Smooth muscle cell (in vitro differentiated cells): ENCODE data around the gene PAPPA. TPM values are rescaled to one million over a fixed set of nuclear protein-coding genes. Genes with fewer than 3 reads are reported as not detected.

ENCODE experiments used
- DNase-seq: peaks from one replicate; lab custom pipeline; 2025; ENCODE audit not compliant: unreplicated experiment; lab: John Stamatoyannopoulos, UW
- H2AFZ ChIP-seq: fragments of 200-600 bp; sonication (generic); 2 replicates; pipeline ENCODE4 v1.6.0; 2016; ENCODE audit warnings: antibody characterized with exemption, low read depth, mild to moderate bottlenecking
- H3F3A ChIP-seq: fragments of 200-600 bp; sonication (generic); 2 replicates; pipeline ENCODE4 v1.6.0; 2017; ENCODE audit warnings: antibody characterized with exemption, low read depth
- H3K27ac ChIP-seq: fragments of 200-600 bp; sonication (generic); 2 replicates; pipeline ENCODE4 v1.5.1; 2016; ENCODE audit warnings: low read depth, mild to moderate bottlenecking
- H3K27me3 ChIP-seq: fragments of 200-600 bp; sonication (generic); 2 replicates; pipeline ENCODE4 v1.6.1; 2016; ENCODE audit warnings: low read depth, mild to moderate bottlenecking
- H3K36me3 ChIP-seq: fragments of 200-600 bp; sonication (generic); 2 replicates; pipeline ENCODE4 v1.5.1; 2016; ENCODE audit warnings: low read depth
- H3K4me1 ChIP-seq: fragments of 200-600 bp; sonication (generic); 2 replicates; pipeline ENCODE4 v1.5.1; 2016; ENCODE audit warnings: low read depth
- H3K4me2 ChIP-seq: fragments of 200-600 bp; sonication (generic); 2 replicates; pipeline ENCODE4 v1.6.0; 2016; ENCODE audit warnings: mild to moderate bottlenecking
- H3K4me3 ChIP-seq: fragments of 200-600 bp; sonication (generic); 2 replicates; pipeline ENCODE4 v1.5.1; 2016; ENCODE audit warnings: mild to moderate bottlenecking
- H3K79me2 ChIP-seq: fragments of 200-600 bp; sonication (generic); 2 replicates; pipeline ENCODE4 v1.6.0; 2016; ENCODE audit warnings: low read depth, mild to moderate bottlenecking
- H3K9ac ChIP-seq: fragments of 200-600 bp; sonication (generic); 2 replicates; pipeline ENCODE4 v1.6.0; 2016; ENCODE audit warnings: low read depth
- H3K9me3 ChIP-seq: fragments of 200-600 bp; sonication (generic); replicated peaks from 2 replicates; pipeline ENCODE4 v1.5.1; 2016; ENCODE audit warnings: low read depth
- H4K20me1 ChIP-seq: fragments of 200-600 bp; sonication (generic); 2 replicates; pipeline ENCODE4 v1.6.0; 2016; ENCODE audit warnings: low read depth
- CTCF ChIP-seq: fragments of 200-600 bp; sonication (generic); IDR thresholded peaks from 2 replicates; pipeline ENCODE4 v1.5.1; 2017; ENCODE audit warnings: borderline replicate concordance, mild to moderate bottlenecking, antibody characterized with exemption; ENCODE audit not compliant: insufficient read depth, poor library complexity, severe bottlenecking
- WGBS: methylation state at CpG from one replicate; pipeline ENCODE4 v1.1.7; 2016; ENCODE audit warnings: low lambda C conversion rate; 5-methylcytosine and 5-hydroxymethylcytosine counted together
- polyA plus RNA-seq: library from polyadenylated mRNA; unstranded; fragments of >200 nt; fragmentation: Nextera tagmentation; extraction: Ambion mirVana; gene quantifications from 2 replicates; pipeline ENCODE4 v1.2.1, GENCODE V29; 2016
- total RNA-seq: library from RNA; depleted of rRNA; stranded (reverse); fragments of >200 nt; gene quantifications from 2 replicates; pipeline ENCODE4 v1.2.3, GENCODE V29; 2014

Gene PAPPA
- total and polyA plus RNA-seq, 2 experiments from 2014 or later, result 27.7 to 114 TPM

GRCh38 chr9:116362493-116362892, 208.9 kb downstream of the PAPPA start:
- Histone ChIP-seq H4K20me1 (peaks cover 49% of the 10 kb centered on the region), H3K27ac (no peak overlapping the region), H3K4me3 (no peak overlapping the region), H3K36me3 (peaks cover 14% of the 10 kb centered on the region), H2AFZ (no peak overlapping the region), H3K4me2 (no peak overlapping the region), H3F3A (no peaks in the 10 kb centered on the region), H3K9ac (no peak overlapping the region), H3K4me1 (no peaks in the 10 kb centered on the region), H3K9me3 (no peaks in the 10 kb centered on the region), H3K27me3 (no peaks in the 10 kb centered on the region), H3K79me2 (no peaks in the 10 kb centered on the region)
- WGBS, result 96% methylated on average over 6 of the region's 6 CpGs
- TF ChIP-seq CTCF, result no peak
- DNase-seq, result no peak

- H3K27me3 ChIP-seq, result no peaks in the 10 kb centered on the region
- H2AFZ ChIP-seq, result no peak overlapping the region
- peak; percentile 31 for DNase-seq
- no peak overlapping the region for H3K4me3 ChIP-seq
- H3K79me2 ChIP-seq, result no peaks in the 10 kb centered on the region
- peak overlapping the region; percentile 0 for H3K4me2 ChIP-seq
- peak overlapping the region; percentile 32 for H3K27ac ChIP-seq
- H3K4me1 ChIP-seq, result peaks cover 5% of the 10 kb centered on the region
- 38% methylated on average over 9 of the region's 9 CpGs for WGBS
- H3F3A ChIP-seq, result no peaks in the 10 kb centered on the region
- H3K9ac ChIP-seq, result no peak overlapping the region
- H4K20me1 ChIP-seq, result peaks cover 26% of the 10 kb centered on the region
- no peaks in the 10 kb centered on the region for H3K9me3 ChIP-seq
- no peak for TF ChIP-seq CTCF
- H3K36me3 ChIP-seq, result peaks cover 3% of the 10 kb centered on the region
Measured at GRCh38 chr9:116365056-116365471, 211.5 kb downstream of the PAPPA start.

- no peaks in the 10 kb centered on the region for H3K36me3 ChIP-seq
- H4K20me1 ChIP-seq, result peaks cover 14% of the 10 kb centered on the region
- no peak for DNase-seq
- H3K4me2 ChIP-seq, result no peak overlapping the region
- TF ChIP-seq CTCF, result no peak
- H3K79me2 ChIP-seq, result no peaks in the 10 kb centered on the region
- no peaks in the 10 kb centered on the region for H3K27me3 ChIP-seq
- no peak overlapping the region for H3K27ac ChIP-seq
- H3K9ac ChIP-seq, result no peak overlapping the region
- no peaks in the 10 kb centered on the region for H3K9me3 ChIP-seq
- no peak overlapping the region for H2AFZ ChIP-seq
- H3K4me1 ChIP-seq, result peaks cover 5% of the 10 kb centered on the region
- WGBS, result 88% methylated on average over 1 of the region's 1 CpG
- no peaks in the 10 kb centered on the region for H3F3A ChIP-seq
- H3K4me3 ChIP-seq, result no peak overlapping the region
Measured at GRCh38 chr9:116366241-116366640, 212.7 kb downstream of the PAPPA start.

GRCh38 chr9:116368680-116369079, 215.1 kb downstream of the PAPPA start:
- H3K27ac ChIP-seq, result no peak overlapping the region
- H4K20me1 ChIP-seq, result peaks cover 19% of the 10 kb centered on the region
- TF ChIP-seq CTCF, result no peak
- no peaks in the 10 kb centered on the region for H3K36me3 ChIP-seq
- no peaks in the 10 kb centered on the region for H3F3A ChIP-seq
- no peak overlapping the region for H3K4me2 ChIP-seq
- no peak overlapping the region for H3K4me3 ChIP-seq
- no peak overlapping the region for H2AFZ ChIP-seq
- no peaks in the 10 kb centered on the region for H3K9me3 ChIP-seq
- no peak overlapping the region for H3K9ac ChIP-seq
- 91% methylated on average over 9 of the region's 9 CpGs for WGBS
- H3K79me2 ChIP-seq, result no peaks in the 10 kb centered on the region
- peaks cover 5% of the 10 kb centered on the region for H3K4me1 ChIP-seq
- H3K27me3 ChIP-seq, result no peaks in the 10 kb centered on the region
- DNase-seq, result no peak
